ENCODE measurements around the gene IMP4. TPM values are rescaled to one million over a fixed set of nuclear protein-coding genes. Genes with fewer than 3 reads are reported as not detected.

The IMP4 gene
- total RNA-seq, 2 experiments from 2014 or later, result 81.7 to 88.1 TPM

- H3K4me1 Mint-ChIP-seq (ENCODE audit: low read depth), result peaks cover 41% of the 10 kb centered on the region
- peaks cover 31% of the 10 kb centered on the region for H3K4me1 ChIP-seq (ENCODE audit: insufficient read depth, low read length)
These were observed 38.9 kb downstream of the IMP4 start for GRCh38 chr2:130381619-130382018.

GRCh38 chr2:130382313-130382917, 39.7 kb downstream of the IMP4 start:
- Histone ChIP-seq H3K27ac (ENCODE audit: low read depth in 1 of 2, low read length in 2 of 2) (no peak overlapping the region), H3K4me3 (ENCODE audit: low read length) (no peak overlapping the region), H3K9me3 (ENCODE audit: control insufficient read depth in 1 of 2, insufficient read depth in 1 of 2, low read length in 2 of 2) (no peaks in the 10 kb centered on the region), H3K27me3 (ENCODE audit: control insufficient read depth in 1 of 2, insufficient read depth in 2 of 2, low read length in 2 of 2) (no peaks in the 10 kb centered on the region), H3K36me3 (ENCODE audit: insufficient read depth, low read length) (peaks cover 10% of the 10 kb centered on the region), H3K4me1 (ENCODE audit: insufficient read depth, low read length) (peaks cover 23% of the 10 kb centered on the region)
- CTCF ChIA-PET, result no interaction called here
- ATAC-seq (ENCODE audit: poor library complexity) (no peak), DNase-seq (no peak)
- Mint-ChIP-seq H3K4me3 (no peak overlapping the region), H3K27ac (no peak overlapping the region), H3K4me1 (ENCODE audit: low read depth) (peaks cover 33% of the 10 kb centered on the region), H3K27me3 (no peaks in the 10 kb centered on the region), H3K9me3 (no peaks in the 10 kb centered on the region), H3K36me3 (ENCODE audit: low read depth) (peaks cover 33% of the 10 kb centered on the region)
- intact Hi-C loops (cut with DNase I, micrococcal nuclease), result no loop called here
- no peak for TF ChIP-seq CTCF (IDR thresholded peaks at IDR 0.05)
- POLR2A ChIA-PET, result no interaction called here

More at GRCh38 chr2:130381619-130382018, 38.9 kb downstream of the IMP4 start:
- intact Hi-C loops (cut with DNase I, micrococcal nuclease), result no loop called here
- ChIA-PET CTCF (no interaction called here), POLR2A (no interaction called here)
- no peak for DNase-seq
- no peak overlapping the region for H3K27ac Mint-ChIP-seq
- H3K27me3 Mint-ChIP-seq, result no peaks in the 10 kb centered on the region
- H3K4me3 Mint-ChIP-seq, result no peak overlapping the region
- H3K36me3 Mint-ChIP-seq (ENCODE audit: low read depth), result peaks cover 33% of the 10 kb centered on the region
- ATAC-seq (ENCODE audit: poor library complexity), result no peak
- Histone ChIP-seq H3K27me3 (ENCODE audit: control insufficient read depth in 1 of 2, insufficient read depth in 2 of 2, low read length in 2 of 2) (no peaks in the 10 kb centered on the region), H3K9me3 (ENCODE audit: control insufficient read depth in 1 of 2, insufficient read depth in 1 of 2, low read length in 2 of 2) (no peaks in the 10 kb centered on the region), H3K4me3 (ENCODE audit: low read length) (no peak overlapping the region), H3K27ac (ENCODE audit: low read depth in 1 of 2, low read length in 2 of 2) (no peak overlapping the region), H3K36me3 (ENCODE audit: insufficient read depth, low read length) (peaks cover 11% of the 10 kb centered on the region)
- no peak for TF ChIP-seq CTCF (IDR thresholded peaks at IDR 0.05)
- H3K9me3 Mint-ChIP-seq, result no peaks in the 10 kb centered on the region

GRCh38 chr2:130385709-130386108, 43.0 kb downstream of the IMP4 start:
- no peaks in the 10 kb centered on the region for H3K9me3 Mint-ChIP-seq
- POLR2A ChIA-PET, result no interaction called here
- no peak overlapping the region for H3K4me3 ChIP-seq (ENCODE audit: low read length)
- intact Hi-C loops (cut with DNase I, micrococcal nuclease), result no loop called here
- no peak for ATAC-seq (ENCODE audit: poor library complexity)
- H3K4me1 ChIP-seq (ENCODE audit: insufficient read depth, low read length), result peaks cover 6% of the 10 kb centered on the region
- no peak overlapping the region for H3K4me3 Mint-ChIP-seq
- DNase-seq, result no peak
- no peaks in the 10 kb centered on the region for H3K9me3 ChIP-seq (ENCODE audit: control insufficient read depth in 1 of 2, insufficient read depth in 1 of 2, low read length in 2 of 2)
- H3K27me3 Mint-ChIP-seq, result no peaks in the 10 kb centered on the region
- H3K36me3 ChIP-seq (ENCODE audit: insufficient read depth, low read length), result peaks cover 10% of the 10 kb centered on the region
- CTCF ChIA-PET, result no interaction called here
- H3K27ac ChIP-seq (ENCODE audit: low read depth in 1 of 2, low read length in 2 of 2), result no peak overlapping the region
- H3K27ac Mint-ChIP-seq, result no peak overlapping the region
- peaks cover under 1% of the 10 kb centered on the region for H3K4me1 Mint-ChIP-seq (ENCODE audit: low read depth)
- H3K36me3 Mint-ChIP-seq (ENCODE audit: low read depth), result peaks cover 24% of the 10 kb centered on the region
- no peak for TF ChIP-seq CTCF (IDR thresholded peaks at IDR 0.05)
- no peaks in the 10 kb centered on the region for H3K27me3 ChIP-seq (ENCODE audit: control insufficient read depth in 1 of 2, insufficient read depth in 2 of 2, low read length in 2 of 2)
